Thoracic aorta (tissue), 2 donors: ENCODE results near the gene NOS1AP. TPM values are rescaled to one million over a fixed set of nuclear protein-coding genes. Genes with fewer than 3 reads are reported as not detected.

Source experiments
- ATAC-seq: fragments of 150-250 bp; one replicate; pipeline ENCODE4 v1.8.0; 2017; ENCODE audit warnings: low read depth; ENCODE audit not compliant: insufficient number of reproducible peaks, low FRiP score
- DNase-seq: peaks from one replicate; pipeline ENCODE4 v3.0.0-alpha.2; 2020; ENCODE audit warnings: low spot score
- H3K27ac ChIP-seq, 2 donors: fragments of 200-600 bp; sonication (generic); 1 replicate in 1 of 2; 2 replicates in 1 of 2; pipeline ENCODE4 v1.5.1; 2016; ENCODE audit warnings: mild to moderate bottlenecking in 2 of 2, moderate library complexity in 2 of 2
- H3K27me3 ChIP-seq: fragments of 200-600 bp; sonication (generic); replicated peaks from 2 replicates; pipeline ENCODE4 v1.6.0; 2016; ENCODE audit warnings: mild to moderate bottlenecking; ENCODE audit not compliant: insufficient read depth
- H3K36me3 ChIP-seq: fragments of 200-600 bp; sonication (generic); one replicate; pipeline ENCODE4 v1.5.1; 2016
- H3K4me1 ChIP-seq, 2 donors: fragments of 200-600 bp; sonication (generic); 1 replicate in 1 of 2; 2 replicates in 1 of 2; pipeline versions ENCODE4 v1.5.1 to v1.6.0; 2016; ENCODE audit warnings: low read depth in 2 of 2, mild to moderate bottlenecking in 1 of 2; ENCODE audit not compliant: control insufficient read depth in 1 of 2
- H3K4me3 ChIP-seq: fragments of 200-600 bp; sonication (generic); 2 replicates; pipeline ENCODE4 v1.5.1; 2016; ENCODE audit warnings: mild to moderate bottlenecking
- H3K9me3 ChIP-seq: fragments of 200-600 bp; sonication (generic); 2 replicates; pipeline ENCODE4 v1.5.1; 2016
- CTCF ChIP-seq: fragments of 200-600 bp; sonication (generic); IDR thresholded peaks from one replicate; pipeline ENCODE4 v1.5.1; 2019; ENCODE audit warnings: antibody characterized with exemption
- total RNA-seq, 2 donors: library from RNA; depleted of rRNA; stranded (reverse); fragments of >200 nt; gene quantifications; one replicate each; pipeline versions ENCODE4 v1.1.0 to v1.2.3, GENCODE V29; 2016

NOS1AP gene
- total RNA-seq, 2 donors from 2014 or later = 6.3 to 12.2 TPM

- no peak for TF ChIP-seq CTCF
- H3K27ac ChIP-seq = no peak overlapping the region
- peaks cover 0 to 10% of the 10 kb centered on the region in 2 donors for H3K4me1 ChIP-seq
- no peak for ATAC-seq
- no peaks in the 10 kb centered on the region for H3K27me3 ChIP-seq
- no peak for DNase-seq
- H3K9me3 ChIP-seq = no peaks in the 10 kb centered on the region
- no peak overlapping the region for H3K4me3 ChIP-seq
- no peaks in the 10 kb centered on the region for H3K36me3 ChIP-seq
These were observed 164.4 kb downstream of the NOS1AP start for GRCh38 chr1:162233937-162234336.

GRCh38 chr1:162234571-162234970 is 165.1 kb downstream of the NOS1AP start:
- Histone ChIP-seq H3K27me3 (no peaks in the 10 kb centered on the region), H3K36me3 (no peaks in the 10 kb centered on the region), H3K4me3 (no peak overlapping the region), H3K9me3 (no peaks in the 10 kb centered on the region), H3K27ac (no peak overlapping the region), H3K4me1 (peaks cover 0 to 10% of the 10 kb centered on the region in 2 donors)
- no peak for DNase-seq
- no peak for TF ChIP-seq CTCF
- ATAC-seq = no peak

- H3K27me3 ChIP-seq = no peaks in the 10 kb centered on the region
- no peaks in the 10 kb centered on the region for H3K9me3 ChIP-seq
- no peaks in the 10 kb centered on the region for H3K36me3 ChIP-seq
- no peak overlapping the region for H3K4me3 ChIP-seq
- ATAC-seq (no peak), DNase-seq (no peak)
- H3K27ac ChIP-seq = no peak overlapping the region
- TF ChIP-seq CTCF = no peak
- H3K4me1 ChIP-seq = peaks cover 0 to 4% of the 10 kb centered on the region in 2 donors
These were observed 165.8 kb downstream of the NOS1AP start for GRCh38 chr1:162235241-162235800.

- peaks cover 0 to 4% of the 10 kb centered on the region in 2 donors for H3K4me1 ChIP-seq
- H3K27ac ChIP-seq = no peak overlapping the region
- no peak for TF ChIP-seq CTCF
- no peaks in the 10 kb centered on the region for H3K27me3 ChIP-seq
- ATAC-seq (no peak), DNase-seq (no peak)
- no peaks in the 10 kb centered on the region for H3K9me3 ChIP-seq
- no peak overlapping the region for H3K4me3 ChIP-seq
- H3K36me3 ChIP-seq = no peaks in the 10 kb centered on the region
These were observed 166.7 kb downstream of the NOS1AP start for GRCh38 chr1:162236201-162236600.

- Histone ChIP-seq H3K27me3 (no peaks in the 10 kb centered on the region), H3K9me3 (no peaks in the 10 kb centered on the region), H3K4me1 (peaks cover 0 to 4% of the 10 kb centered on the region in 2 donors), H3K36me3 (no peaks in the 10 kb centered on the region), H3K4me3 (no peak overlapping the region), H3K27ac (no peak overlapping the region)
- DNase-seq (no peak), ATAC-seq (no peak)
- TF ChIP-seq CTCF = no peak
These were observed 167.1 kb downstream of the NOS1AP start for GRCh38 chr1:162236618-162237017.
